GM12875 (cell line): Measurements from ENCODE around the gene NR5A1.

ENCODE experiments used
- H3K4me3 ChIP-seq: one replicate; pipeline ENCODE4 v1.5.1; 2011; ENCODE audit warnings: low read depth, low read length, control low read depth
- TF ChIP-seq, protein P1 (sequence below): IDR thresholded peaks from 2 replicates; pipeline ENCODE4 v1.5.1; 2011; ENCODE audit warnings: low read depth, mild to moderate bottlenecking, control low read depth, inconsistent platforms, low read length, moderate library complexity, borderline replicate concordance; ENCODE audit not compliant: insufficient read depth

Gene NR5A1

GRCh38 chr9:124504530-124505005 is 2.6 kb downstream of the NR5A1 start:
- TF ChIP-seq, protein P1, sequence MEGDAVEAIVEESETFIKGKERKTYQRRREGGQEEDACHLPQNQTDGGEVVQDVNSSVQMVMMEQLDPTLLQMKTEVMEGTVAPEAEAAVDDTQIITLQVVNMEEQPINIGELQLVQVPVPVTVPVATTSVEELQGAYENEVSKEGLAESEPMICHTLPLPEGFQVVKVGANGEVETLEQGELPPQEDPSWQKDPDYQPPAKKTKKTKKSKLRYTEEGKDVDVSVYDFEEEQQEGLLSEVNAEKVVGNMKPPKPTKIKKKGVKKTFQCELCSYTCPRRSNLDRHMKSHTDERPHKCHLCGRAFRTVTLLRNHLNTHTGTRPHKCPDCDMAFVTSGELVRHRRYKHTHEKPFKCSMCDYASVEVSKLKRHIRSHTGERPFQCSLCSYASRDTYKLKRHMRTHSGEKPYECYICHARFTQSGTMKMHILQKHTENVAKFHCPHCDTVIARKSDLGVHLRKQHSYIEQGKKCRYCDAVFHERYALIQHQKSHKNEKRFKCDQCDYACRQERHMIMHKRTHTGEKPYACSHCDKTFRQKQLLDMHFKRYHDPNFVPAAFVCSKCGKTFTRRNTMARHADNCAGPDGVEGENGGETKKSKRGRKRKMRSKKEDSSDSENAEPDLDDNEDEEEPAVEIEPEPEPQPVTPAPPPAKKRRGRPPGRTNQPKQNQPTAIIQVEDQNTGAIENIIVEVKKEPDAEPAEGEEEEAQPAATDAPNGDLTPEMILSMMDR: no peak

GRCh38 chr9:124503713-124504529 is 3.3 kb downstream of the NR5A1 start:
- TF ChIP-seq, protein P1: no peak
- H3K4me3 ChIP-seq: no peak overlapping the region

More at GRCh38 chr9:124504530-124505005, 2.6 kb downstream of the NR5A1 start:
- H3K4me3 ChIP-seq: no peak overlapping the region

DNA sequence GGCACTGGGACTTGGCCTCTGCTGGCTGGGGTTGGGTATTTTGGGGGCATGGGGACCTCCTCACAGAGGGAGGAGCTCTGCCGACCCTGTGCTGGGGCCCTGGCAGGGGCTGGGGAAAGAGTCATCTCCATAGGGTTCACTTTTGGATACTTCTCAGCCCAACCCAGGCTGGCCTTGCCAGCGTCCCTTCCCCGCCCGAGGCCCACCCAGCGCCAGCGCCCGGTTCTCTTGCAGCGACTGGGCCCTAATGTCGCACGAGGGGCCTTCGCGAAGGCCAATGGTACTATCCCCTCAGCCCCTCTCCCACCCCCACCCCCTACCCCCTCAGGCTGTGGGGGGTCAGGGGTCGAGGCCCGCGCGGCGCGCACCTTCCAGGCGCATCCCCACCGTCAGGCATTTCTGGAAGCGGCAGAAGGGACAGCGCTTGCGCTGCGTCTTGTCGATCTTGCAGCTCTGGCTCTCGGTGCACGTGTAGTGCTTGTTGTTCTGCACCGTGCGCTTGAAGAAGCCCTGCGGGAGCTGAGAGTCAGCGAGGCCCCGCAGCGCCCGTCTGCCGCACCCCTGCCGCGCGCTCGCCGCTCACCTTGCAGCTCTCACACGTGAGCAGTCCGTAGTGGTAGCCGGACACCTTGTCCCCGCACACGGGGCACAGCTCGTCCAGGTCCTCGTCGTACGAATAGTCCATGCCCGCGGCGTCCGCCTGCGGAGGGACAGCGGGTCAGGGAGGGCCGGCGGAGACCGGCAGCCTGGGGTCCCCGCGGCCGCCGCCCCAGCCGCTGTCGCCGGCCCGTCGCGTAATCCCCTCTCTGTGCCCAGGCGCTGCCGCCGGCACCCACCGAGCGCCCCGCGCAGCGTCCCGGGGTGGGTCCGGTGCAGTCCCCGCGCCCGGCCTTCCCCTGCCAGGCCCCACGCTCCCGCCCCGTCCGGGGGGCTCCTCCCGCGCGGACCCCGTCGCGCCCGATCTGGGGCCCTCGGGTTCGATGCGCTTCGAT is 4.2 kb downstream of the NR5A1 start:
- TF ChIP-seq, protein P1: no peak
- H3K4me3 ChIP-seq: no peak overlapping the region

GRCh38 chr9:124501771-124502320 is 5.4 kb downstream of the NR5A1 start:
- TF ChIP-seq, protein P1: no peak
- H3K4me3 ChIP-seq: no peak overlapping the region

DNA sequence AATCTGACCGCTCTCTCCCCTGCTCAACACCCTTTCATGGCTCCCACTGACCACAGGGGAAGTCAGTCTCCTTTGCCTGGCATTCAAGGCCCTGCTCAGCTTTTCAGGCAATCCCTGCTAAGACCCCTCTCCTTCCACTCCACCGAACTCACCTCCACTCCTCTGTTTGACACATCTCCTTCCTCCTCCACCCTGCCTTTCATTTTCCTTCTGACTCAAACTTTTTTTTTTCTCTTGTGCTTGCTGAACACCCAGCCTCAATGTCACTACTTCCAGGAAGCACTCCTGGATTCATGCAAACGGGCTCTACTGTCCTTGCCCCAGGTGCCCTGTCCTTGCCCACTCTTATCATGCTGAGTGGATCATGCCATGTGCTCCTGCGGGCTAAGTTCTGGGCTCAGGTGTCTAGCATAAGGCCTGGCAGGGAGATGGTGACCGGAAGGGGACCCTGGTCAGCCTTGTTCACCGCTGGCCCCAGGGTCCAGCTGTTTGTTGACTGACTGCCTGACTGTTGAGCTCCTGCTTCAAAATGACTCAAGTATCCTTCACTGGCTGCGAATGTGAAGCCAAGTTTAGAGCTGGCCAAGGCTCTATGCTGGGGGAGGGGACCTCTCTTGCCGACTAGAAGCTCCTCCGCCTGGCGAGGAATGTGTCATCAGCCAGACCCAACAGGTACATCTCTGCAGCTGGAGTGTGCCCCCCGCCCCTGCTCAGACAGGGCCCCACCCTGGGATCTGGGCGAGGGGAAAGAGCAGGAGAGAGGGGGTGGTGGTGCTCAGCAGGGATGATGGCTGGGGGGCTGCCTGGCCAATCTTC is 6.2 kb downstream of the NR5A1 start:
- TF ChIP-seq, protein P1: no peak
- H3K4me3 ChIP-seq: no peak overlapping the region
